Amniotic epithelial cell (primary cell): Measurements from ENCODE around the gene CD177.
"Not testable (repeated sequence)": the region's sequence is repeated elsewhere in the genome, so short reads cannot be mapped to it uniquely, and the experiment has no call there.

Source experiments
- DNase-seq: peaks from one replicate; pipeline ENCODE4 v3.0.0-alpha.2; 2010; ENCODE audit warnings: low read depth

Gene CD177

DNA sequence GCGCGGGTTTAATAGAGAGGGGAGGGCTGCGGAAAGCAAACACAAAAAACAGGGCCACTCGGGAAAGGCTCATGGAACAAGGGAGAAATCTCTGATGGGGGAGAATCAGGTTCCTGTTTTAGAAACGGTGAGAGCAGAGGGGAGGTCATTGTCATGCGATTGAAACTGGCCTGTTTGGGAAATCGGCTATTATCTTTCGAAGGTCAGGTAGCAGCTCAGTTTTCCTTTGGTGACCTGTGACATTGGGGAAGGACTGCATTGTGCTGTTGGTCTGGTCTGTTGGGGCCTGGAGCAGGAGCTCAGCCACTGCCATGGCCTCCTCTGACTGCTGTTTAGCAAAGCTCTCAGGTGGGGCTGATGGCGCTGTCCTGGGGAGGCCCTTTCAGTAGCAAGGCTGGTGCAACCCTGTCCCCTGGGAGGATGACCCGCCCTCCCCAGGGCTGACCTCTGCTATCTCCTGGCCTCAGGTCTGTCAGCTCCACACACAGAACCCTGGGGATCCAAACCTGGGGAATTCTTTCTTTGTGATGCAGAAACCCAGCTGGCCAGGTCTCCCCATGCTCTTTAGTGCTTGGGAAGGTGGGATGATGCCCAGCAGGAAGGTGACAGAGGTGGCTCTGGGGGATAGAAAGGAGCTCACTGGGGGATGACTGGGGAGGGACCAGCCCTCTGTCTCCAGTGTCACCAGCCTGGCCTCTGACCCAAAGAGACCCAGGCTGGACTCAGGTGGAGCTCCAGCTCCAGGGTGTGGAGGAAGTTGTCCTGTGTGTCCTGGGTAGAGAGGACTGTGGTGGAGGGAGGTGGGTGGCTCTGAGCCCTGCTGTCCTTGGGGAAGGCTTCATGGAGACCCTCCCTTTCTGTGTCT, 21.2 kb upstream of the CD177 start:
- DNase-seq: no peak

DNA sequence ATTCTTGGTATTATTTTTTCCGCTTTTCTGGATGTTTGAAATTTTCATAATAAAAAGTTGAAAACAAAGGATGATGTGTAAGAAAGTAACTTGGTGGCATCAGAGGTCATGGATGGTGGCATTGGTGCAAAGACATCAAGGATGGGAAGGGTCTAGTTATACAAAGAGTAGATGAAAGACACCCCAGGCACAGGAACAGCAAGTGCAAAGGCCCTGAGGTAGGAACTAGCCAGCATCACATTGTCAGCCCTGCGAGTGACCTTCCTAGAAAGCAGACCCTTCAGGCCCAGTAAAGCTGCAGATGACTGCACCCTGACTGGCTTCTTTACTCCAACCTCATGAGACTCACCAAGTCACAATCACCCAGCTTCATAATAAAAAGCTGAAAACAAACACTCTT, 17.0 kb upstream of the CD177 start:
- DNase-seq: not testable (repeated sequence)

GRCh38 chr19:43337737-43338136, 15.7 kb upstream of the CD177 start:
- DNase-seq: no peak

DNA sequence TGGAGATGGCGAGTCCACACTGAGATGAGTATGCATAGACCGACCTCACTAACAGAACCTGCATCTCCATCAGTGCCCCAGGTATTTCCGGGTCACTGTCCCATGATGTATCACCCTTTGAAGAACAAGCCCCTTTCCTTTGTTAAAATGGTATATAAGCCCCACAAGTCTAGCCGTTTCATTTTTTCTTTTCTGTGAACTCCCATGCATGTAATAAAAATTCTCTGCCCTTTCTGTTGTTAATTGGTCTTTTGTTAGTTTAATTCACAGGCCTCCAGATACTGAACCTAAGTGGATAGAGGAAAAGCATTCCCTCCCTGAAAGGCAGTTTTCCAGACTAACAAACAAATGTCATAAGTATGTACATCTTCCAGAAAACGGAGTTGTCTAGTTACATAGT, 15.0 kb upstream of the CD177 start:
- DNase-seq: no peak

- DNase-seq: not testable (repeated sequence)
Observed at GRCh38 chr19:43339243-43339930, 14.1 kb upstream of the CD177 start.

DNA sequence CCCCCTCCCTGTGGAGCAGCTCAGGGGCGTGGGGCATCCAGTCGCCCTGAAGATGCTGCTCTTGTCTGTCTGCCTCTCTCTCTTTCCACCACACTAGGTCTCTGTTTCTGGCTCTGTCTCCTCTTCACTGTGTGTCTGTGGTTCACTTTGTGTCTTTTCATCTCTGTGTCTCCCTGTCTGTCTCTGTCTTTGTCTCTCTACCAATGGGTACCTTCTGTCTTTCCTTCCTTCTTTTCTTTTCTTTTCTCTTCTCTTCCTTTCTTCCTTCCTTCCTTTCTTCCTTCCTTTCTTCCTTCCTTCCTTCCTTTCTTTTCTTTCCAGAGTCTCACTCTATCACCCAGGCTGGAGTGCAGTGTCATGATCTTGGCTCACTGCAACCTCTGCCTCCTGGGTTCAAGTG, 13.4 kb upstream of the CD177 start:
- not testable (repeated sequence) for DNase-seq

GRCh38 chr19:43341098-43341497, 12.4 kb upstream of the CD177 start:
- not testable (repeated sequence) for DNase-seq

- DNase-seq: peak; percentile 47
Observed at GRCh38 chr19:43342104-43342503, 11.4 kb upstream of the CD177 start.

DNA sequence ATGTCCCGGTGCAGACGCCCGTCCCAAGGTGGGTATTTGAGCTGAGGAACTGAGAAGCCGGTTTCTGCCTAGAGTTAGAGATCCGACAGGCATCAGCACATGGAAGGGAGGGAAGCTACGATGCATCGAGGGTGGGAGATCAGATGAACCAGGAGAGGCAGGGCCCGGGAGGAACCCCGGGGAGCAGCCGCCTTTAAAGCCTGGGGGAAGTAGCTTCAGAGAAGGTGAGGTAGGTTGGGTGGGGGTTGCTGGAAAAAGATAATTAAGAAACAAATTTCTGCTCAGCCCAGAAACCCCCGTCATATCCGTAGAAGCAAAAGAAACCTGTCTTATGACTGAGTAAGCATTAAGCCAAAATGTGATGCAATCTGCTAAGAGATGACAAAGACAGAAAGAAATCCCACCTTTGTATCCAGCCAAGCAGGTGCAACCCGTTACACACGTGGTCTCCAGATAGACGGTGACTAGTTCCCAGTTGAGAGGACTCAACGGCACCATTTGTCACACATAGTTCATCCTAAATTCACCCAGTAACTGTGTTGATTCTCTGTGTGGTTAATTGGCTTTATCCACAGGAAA, 9.1 kb upstream of the CD177 start:
- DNase-seq: not testable (repeated sequence)

- not testable (repeated sequence) for DNase-seq
Observed at GRCh38 chr19:43349813-43350212, 3.7 kb upstream of the CD177 start.

GRCh38 chr19:43351998-43352746, 1.3 kb upstream of the CD177 start:
- no peak for DNase-seq

DNA sequence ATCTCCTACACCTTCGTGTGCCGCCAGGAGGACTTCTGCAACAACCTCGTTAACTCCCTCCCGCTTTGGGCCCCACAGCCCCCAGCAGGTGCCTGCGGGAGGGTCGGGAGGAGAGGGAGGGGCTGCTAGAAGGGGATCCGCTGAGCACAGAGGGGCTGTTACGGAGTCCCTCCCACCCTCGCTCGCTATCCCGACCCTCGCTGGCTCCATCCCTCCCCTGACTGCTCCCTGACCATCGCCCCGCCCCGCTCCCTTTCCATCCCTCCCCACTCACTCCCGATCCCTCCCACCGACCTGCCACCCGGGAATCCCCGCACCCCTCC, 780 bp downstream of the CD177 start:
- no peak for DNase-seq

- DNase-seq: not testable (repeated sequence)
Observed at GRCh38 chr19:43356749-43357148, 3.3 kb downstream of the CD177 start.

DNA sequence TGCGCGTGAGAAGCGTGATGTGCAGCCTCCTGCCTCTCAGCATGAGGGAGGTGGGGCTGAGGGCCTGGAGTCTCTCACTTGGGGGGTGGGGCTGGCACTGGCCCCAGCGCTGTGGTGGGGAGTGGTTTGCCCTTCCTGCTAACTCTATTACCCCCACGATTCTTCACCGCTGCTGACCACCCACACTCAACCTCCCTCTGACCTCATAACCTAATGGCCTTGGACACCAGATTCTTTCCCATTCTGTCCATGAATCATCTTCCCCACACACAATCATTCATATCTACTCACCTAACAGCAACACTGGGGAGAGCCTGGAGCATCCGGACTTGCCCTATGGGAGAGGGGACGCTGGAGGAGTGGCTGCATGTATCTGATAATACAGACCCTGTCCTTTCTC, 8.7 kb downstream of the CD177 start:
- peak; percentile 79 for DNase-seq

- DNase-seq: no peak
Observed at GRCh38 chr19:43362745-43363144, 9.3 kb downstream of the CD177 start.

- DNase-seq: not testable (repeated sequence)
Observed at GRCh38 chr19:43365677-43366076, 12.2 kb downstream of the CD177 start.

GRCh38 chr19:43367822-43368221, 14.3 kb downstream of the CD177 start:
- DNase-seq: no peak

DNA sequence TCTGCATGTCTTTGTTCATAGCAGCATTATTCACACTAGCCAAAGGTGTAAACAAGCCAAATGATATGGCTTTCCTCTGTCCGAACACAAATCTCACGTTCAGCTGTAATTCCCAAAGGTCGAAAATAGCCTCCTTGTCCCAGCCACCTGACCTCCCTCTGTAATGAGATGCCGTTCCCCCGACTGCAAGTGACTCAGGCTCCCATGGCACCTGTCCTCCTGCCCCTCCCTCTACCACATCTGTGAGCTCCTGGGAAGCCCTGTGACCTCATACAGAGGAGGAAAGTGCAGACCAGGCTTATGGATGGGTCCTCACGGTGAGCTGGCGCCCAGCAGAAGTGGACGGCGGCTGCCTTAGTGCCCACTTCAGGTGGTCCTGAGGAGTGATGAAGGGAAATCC, 15.4 kb downstream of the CD177 start:
- DNase-seq: not testable (repeated sequence)

- DNase-seq: no peak
Observed at GRCh38 chr19:43371909-43372308, 18.4 kb downstream of the CD177 start.

DNA sequence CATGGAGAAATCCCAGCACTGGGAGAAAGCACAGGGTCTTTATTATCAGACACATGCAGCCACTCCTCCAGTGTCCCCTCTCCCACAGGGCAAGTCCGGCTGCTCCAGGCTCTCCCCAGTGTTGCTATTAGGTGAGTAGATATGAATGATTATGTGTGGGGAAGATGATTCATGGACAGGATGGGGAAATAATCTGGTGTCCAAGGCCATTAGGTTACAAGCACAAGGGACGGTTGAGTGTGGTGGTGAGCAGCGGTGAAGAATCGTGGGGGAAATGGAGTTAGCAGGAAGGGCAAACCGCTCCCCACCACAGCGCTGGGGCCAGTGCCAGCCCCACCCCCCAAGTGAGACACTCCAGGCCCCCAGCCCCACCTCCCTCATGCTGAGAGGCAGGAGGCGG, 19.0 kb downstream of the CD177 start:
- peak; percentile 21 for DNase-seq

GRCh38 chr19:43377624-43378023, 24.1 kb downstream of the CD177 start:
- not testable (repeated sequence) for DNase-seq

DNA sequence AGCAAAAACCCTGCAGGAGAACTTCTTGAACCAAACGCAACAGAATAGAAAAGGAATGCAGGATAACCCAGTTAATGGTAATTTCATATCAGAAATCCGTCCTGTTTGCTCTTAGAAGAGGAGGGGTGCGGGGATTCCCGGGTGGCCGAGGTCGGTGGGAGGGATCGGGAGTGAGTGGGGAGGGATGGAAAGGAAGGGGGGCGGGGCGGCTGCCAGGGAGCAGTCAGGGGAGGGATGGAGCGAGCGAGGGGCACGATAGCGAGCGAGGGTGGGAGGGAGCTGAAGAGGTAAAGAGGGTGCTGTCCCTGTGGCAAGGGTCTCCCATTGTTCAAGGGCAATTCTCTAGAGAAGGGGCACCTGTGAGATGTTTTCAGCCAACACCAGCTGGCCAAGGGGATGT, 26.5 kb downstream of the CD177 start:
- DNase-seq: no peak
